Measurements from ENCODE around the gene HTRA3. TPM values are rescaled to one million over a fixed set of nuclear protein-coding genes. Genes with fewer than 3 reads are reported as not detected.

Gene HTRA3
- total RNA-seq, 1 experiment from 2014 or later: 2.8 TPM

GRCh38 chr4:8291701-8292477, 22.3 kb downstream of the HTRA3 start:
- no peak overlapping the region for H3K27ac ChIP-seq (ENCODE audit: low read length)
- ATAC-seq (no peak), DNase-seq (no peak)
- no peaks in the 10 kb centered on the region for H3K9me2 ChIP-seq (replicated peaks; ENCODE audit: low read length)
- H3F3A ChIP-seq (ENCODE audit: low read length, unreplicated experiment): no peaks in the 10 kb centered on the region
- intact Hi-C loops (cut with micrococcal nuclease): no loop called here
- H3K9me3 ChIP-seq (ENCODE audit: low read length): no peaks in the 10 kb centered on the region
- H3K4me1 ChIP-seq (ENCODE audit: insufficient read depth, low read length): no peaks in the 10 kb centered on the region
- BruUV-seq (replicated peaks): no TSS peak
- no peaks in the 10 kb centered on the region for H3K79me2 ChIP-seq (ENCODE audit: low read length)
- TF ChIP-seq CTCF (conservative IDR thresholded peaks at IDR 0.05; ENCODE audit: low read depth, low read length): no peak
- no peak for TF ChIP-seq EZH2phosphoT487 (IDR thresholded peaks at IDR 0.05; ENCODE audit: borderline replicate concordance, low read length)
- no peak for TF ChIP-seq EZH2 (IDR thresholded peaks at IDR 0.05; ENCODE audit: low read length, unreplicated experiment)
- CTCF ChIA-PET: no interaction called here
- no peak overlapping the region for H2AFZ ChIP-seq (ENCODE audit: low read length)
- no peak overlapping the region for H3K9ac ChIP-seq (ENCODE audit: low read length)
- no peak overlapping the region for H3K4me3 ChIP-seq (ENCODE audit: low read length)
- H3K27me3 ChIP-seq (ENCODE audit: low read length): no peaks in the 10 kb centered on the region
- POLR2A ChIA-PET (ENCODE audit: unreplicated experiment): no interaction called here
- H3K36me3 ChIP-seq (ENCODE audit: low read depth, low read length): no peaks in the 10 kb centered on the region
- no peaks in the 10 kb centered on the region for H4K20me1 ChIP-seq (ENCODE audit: low read length)
- H3K4me2 ChIP-seq (ENCODE audit: low read length): no peak overlapping the region

GRCh38 chr4:8292478-8293107, 23.0 kb downstream of the HTRA3 start:
- H3K4me2 ChIP-seq (ENCODE audit: low read length): no peak overlapping the region
- no peaks in the 10 kb centered on the region for H3K9me2 ChIP-seq (replicated peaks; ENCODE audit: low read length)
- TF ChIP-seq EZH2 (IDR thresholded peaks at IDR 0.05; ENCODE audit: low read length, unreplicated experiment) (no peak), EZH2phosphoT487 (IDR thresholded peaks at IDR 0.05; ENCODE audit: borderline replicate concordance, low read length) (no peak), CTCF (conservative IDR thresholded peaks at IDR 0.05; ENCODE audit: low read depth, low read length) (no peak)
- no peaks in the 10 kb centered on the region for H3K4me1 ChIP-seq (ENCODE audit: insufficient read depth, low read length)
- no peaks in the 10 kb centered on the region for H3K79me2 ChIP-seq (ENCODE audit: low read length)
- H3K36me3 ChIP-seq (ENCODE audit: low read depth, low read length): no peaks in the 10 kb centered on the region
- no peaks in the 10 kb centered on the region for H3K27me3 ChIP-seq (ENCODE audit: low read length)
- no peaks in the 10 kb centered on the region for H3K9me3 ChIP-seq (ENCODE audit: low read length)
- CTCF ChIA-PET: no interaction called here
- no peaks in the 10 kb centered on the region for H3F3A ChIP-seq (ENCODE audit: low read length, unreplicated experiment)
- no peak overlapping the region for H3K4me3 ChIP-seq (ENCODE audit: low read length)
- no peak overlapping the region for H3K27ac ChIP-seq (ENCODE audit: low read length)
- POLR2A ChIA-PET (ENCODE audit: unreplicated experiment): no interaction called here
- BruUV-seq (replicated peaks): no TSS peak
- H2AFZ ChIP-seq (ENCODE audit: low read length): no peak overlapping the region
- H3K9ac ChIP-seq (ENCODE audit: low read length): no peak overlapping the region
- intact Hi-C loops (cut with micrococcal nuclease): no loop called here
- ATAC-seq: no peak
- H4K20me1 ChIP-seq (ENCODE audit: low read length): no peaks in the 10 kb centered on the region
- no peak for DNase-seq
